Measurements from ENCODE around the gene CSKMT. TPM values are rescaled to one million over a fixed set of nuclear protein-coding genes. Genes with fewer than 3 reads are reported as not detected.

CSKMT gene
- total RNA-seq, 1 experiment from 2014 or later, result 19.2 TPM

DNA sequence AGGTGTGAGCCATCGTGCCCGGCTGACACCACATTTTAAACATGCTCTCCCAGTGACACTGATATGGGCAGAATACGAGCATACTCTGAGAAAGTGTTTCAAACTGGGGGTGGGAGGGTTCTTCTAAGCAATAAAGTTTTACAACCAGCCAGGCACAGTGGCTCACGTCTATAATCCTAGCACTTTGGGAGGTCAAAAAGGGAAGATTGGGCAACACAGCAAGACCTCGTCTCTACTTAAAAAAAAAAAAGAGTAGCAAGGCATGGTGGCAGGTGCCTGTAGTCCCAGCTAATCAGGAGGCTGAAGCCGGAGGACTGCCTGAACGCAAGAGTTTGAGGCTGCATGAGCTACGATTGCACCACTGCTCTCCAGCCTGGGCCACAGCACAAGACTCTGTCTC is 20.9 kb upstream of the CSKMT start:
- no peak overlapping the region for H3K27ac ChIP-seq
- H3K9me3 ChIP-seq (ENCODE audit: insufficient read depth, low read depth), result no peaks in the 10 kb centered on the region
- no peak overlapping the region for H2AFZ ChIP-seq
- no peak for DNase-seq
- H3K4me1 ChIP-seq (replicated peaks; ENCODE audit: insufficient read depth), result peaks cover 15% of the 10 kb centered on the region; the same call in 1 of the 2 replicates
- intact Hi-C loops (cut with micrococcal nuclease; ENCODE audit: unreplicated experiment), result no loop called here
- peaks cover 21% of the 10 kb centered on the region for H3K36me3 ChIP-seq (ENCODE audit: low read depth)
- ChIA-PET POLR2A (ENCODE audit: unreplicated experiment) (interaction anchor here (1.2 kb wide), 1 partner anchor 197 kb away, joined by 3 read pairs; no protein-coding TSS in a partner anchor), CTCF (no interaction called here)
- H3K4me2 ChIP-seq, result no peak overlapping the region
- TF ChIP-seq, protein P1, sequence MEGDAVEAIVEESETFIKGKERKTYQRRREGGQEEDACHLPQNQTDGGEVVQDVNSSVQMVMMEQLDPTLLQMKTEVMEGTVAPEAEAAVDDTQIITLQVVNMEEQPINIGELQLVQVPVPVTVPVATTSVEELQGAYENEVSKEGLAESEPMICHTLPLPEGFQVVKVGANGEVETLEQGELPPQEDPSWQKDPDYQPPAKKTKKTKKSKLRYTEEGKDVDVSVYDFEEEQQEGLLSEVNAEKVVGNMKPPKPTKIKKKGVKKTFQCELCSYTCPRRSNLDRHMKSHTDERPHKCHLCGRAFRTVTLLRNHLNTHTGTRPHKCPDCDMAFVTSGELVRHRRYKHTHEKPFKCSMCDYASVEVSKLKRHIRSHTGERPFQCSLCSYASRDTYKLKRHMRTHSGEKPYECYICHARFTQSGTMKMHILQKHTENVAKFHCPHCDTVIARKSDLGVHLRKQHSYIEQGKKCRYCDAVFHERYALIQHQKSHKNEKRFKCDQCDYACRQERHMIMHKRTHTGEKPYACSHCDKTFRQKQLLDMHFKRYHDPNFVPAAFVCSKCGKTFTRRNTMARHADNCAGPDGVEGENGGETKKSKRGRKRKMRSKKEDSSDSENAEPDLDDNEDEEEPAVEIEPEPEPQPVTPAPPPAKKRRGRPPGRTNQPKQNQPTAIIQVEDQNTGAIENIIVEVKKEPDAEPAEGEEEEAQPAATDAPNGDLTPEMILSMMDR (conservative IDR thresholded peaks at IDR 0.05), result no peak
- no peak for TF ChIP-seq EZH2 (IDR thresholded peaks at IDR 0.05; ENCODE audit: low read depth)
- no peaks in the 10 kb centered on the region for H3K27me3 ChIP-seq (ENCODE audit: insufficient read depth, low read depth)
- H3F3A ChIP-seq (ENCODE audit: insufficient read depth, low read depth), result peaks cover 36% of the 10 kb centered on the region
- peaks cover 10% of the 10 kb centered on the region; the same call in 1 of the 2 replicates for H4K20me1 ChIP-seq (ENCODE audit: insufficient read depth)
- BruUV-seq (replicated peaks), result no TSS peak
- no peaks in the 10 kb centered on the region for H3K9me2 ChIP-seq (ENCODE audit: insufficient read depth)
- peaks cover 65% of the 10 kb centered on the region for H3K79me2 ChIP-seq (ENCODE audit: low read depth)
- H3K4me3 ChIP-seq, result no peak overlapping the region

DNA sequence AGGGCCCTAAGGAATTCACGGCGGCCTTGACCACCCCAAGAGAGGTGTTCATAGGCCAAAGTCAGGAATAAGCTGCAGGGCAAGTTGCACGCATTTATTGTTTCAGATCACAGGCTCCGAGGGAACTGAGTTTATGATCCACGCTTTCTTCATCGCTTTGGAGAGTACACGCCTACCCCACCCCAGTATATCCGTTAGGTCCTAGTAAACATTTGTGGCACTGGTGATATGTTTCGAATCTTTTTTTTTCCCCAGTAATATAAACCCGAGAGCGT is 19.5 kb upstream of the CSKMT start:
- ChIA-PET CTCF (interaction anchor here (0.7 to 0.8 kb wide), 2 partner anchors 19 to 82 kb away, joined by 3 to 4 read pairs; partner anchors contain the start of genes C11orf98, CSKMT and HNRNPUL2), POLR2A (ENCODE audit: unreplicated experiment) (interaction anchor here (0.6 to 0.9 kb wide), 4 partner anchors 19 to 141 kb away, joined by 3 to 6 read pairs (median 4); partner anchors contain the start of genes B3GAT3, C11orf98, CSKMT and TUT1)
- H4K20me1 ChIP-seq (ENCODE audit: insufficient read depth), result peaks cover 10% of the 10 kb centered on the region; the same call in 1 of the 2 replicates
- BruUV-seq (replicated peaks), result no TSS peak
- no peak for TF ChIP-seq EZH2 (IDR thresholded peaks at IDR 0.05; ENCODE audit: low read depth)
- TF ChIP-seq, protein P1 (conservative IDR thresholded peaks at IDR 0.05), result no peak
- no peaks in the 10 kb centered on the region for H3K9me3 ChIP-seq (ENCODE audit: insufficient read depth, low read depth)
- H3F3A ChIP-seq (ENCODE audit: insufficient read depth, low read depth), result peaks cover 36% of the 10 kb centered on the region
- no peaks in the 10 kb centered on the region for H3K9me2 ChIP-seq (ENCODE audit: insufficient read depth)
- DNase-seq, result no peak
- peak overlapping the region; percentile 99 for H3K4me2 ChIP-seq
- peak overlapping the region; percentile 79 for H2AFZ ChIP-seq
- H3K4me3 ChIP-seq, result peak overlapping the region; percentile 99
- peaks cover 21% of the 10 kb centered on the region for H3K36me3 ChIP-seq (ENCODE audit: low read depth)
- H3K4me1 ChIP-seq (replicated peaks; ENCODE audit: insufficient read depth), result peaks cover 15% of the 10 kb centered on the region; the same call in 1 of the 2 replicates
- peak overlapping the region; percentile 48; the same call in 1 of the 2 replicates for H3K27ac ChIP-seq
- no peaks in the 10 kb centered on the region for H3K27me3 ChIP-seq (ENCODE audit: insufficient read depth, low read depth)
- intact Hi-C loops (cut with micrococcal nuclease; ENCODE audit: unreplicated experiment), result loop anchor here (5.0 kb wide), 1 partner anchor 33 kb away; the partner anchor contains the start of genes EML3 and ROM1
- H3K79me2 ChIP-seq (ENCODE audit: low read depth), result peaks cover 61% of the 10 kb centered on the region

DNA sequence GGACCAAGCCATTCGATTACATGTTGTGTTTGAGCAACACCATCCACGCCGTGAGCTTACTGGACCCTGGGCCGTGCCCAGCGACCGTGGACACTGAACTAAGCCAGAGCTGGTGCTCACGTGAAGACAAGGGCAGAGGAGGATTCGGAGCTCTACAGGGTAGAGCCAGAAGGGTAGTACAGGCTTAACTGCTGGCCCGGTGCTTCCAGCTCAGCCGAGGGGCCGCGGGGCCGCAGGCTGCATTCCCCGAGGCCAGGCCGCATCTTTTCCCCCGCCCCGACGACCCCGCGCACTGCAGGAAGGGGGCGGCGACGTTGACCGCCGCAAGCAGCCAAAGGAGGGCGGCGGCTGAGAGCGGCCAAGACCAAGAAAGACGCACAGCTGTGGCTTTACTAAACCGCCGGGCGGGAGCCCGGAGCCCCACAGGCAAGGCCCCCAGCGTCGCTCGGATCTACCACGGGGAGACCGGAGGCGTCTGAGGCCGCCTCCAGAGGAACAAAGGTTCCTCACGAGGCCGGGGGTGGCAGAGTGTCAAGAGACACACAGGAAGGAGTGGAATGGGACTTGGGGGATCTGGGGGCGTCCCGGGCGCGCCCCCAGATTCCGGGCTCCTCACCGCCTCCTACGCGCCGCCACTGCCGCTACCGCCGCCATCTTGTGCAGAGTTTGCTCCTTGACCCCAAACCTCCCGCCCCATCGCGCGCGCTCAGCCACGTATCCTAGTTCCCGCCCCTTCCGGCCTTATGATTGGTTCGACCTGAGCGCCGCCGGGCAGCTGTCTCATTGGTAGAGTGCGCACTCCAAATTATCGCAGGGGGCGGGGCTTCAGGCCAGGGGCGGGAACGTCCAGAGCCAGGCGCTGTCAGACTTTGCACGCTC is 18.9 kb upstream of the CSKMT start, which contains the start of gene GANAB:
TSS of gene GANAB (minus strand) at position 668 of the 879 bp plus-strand sequence. CDS start at position 654, 14 bp downstream.
- Histone ChIP-seq H3K9me2 (ENCODE audit: insufficient read depth) (no peaks in the 10 kb centered on the region), H3K4me2 (peak within 1 kb of the TSS; percentile 99), H3K27me3 (ENCODE audit: insufficient read depth, low read depth) (no peaks in the 10 kb centered on the region), H3K36me3 (ENCODE audit: low read depth) (peaks cover 21% of the 10 kb centered on the region), H3K27ac (peak within 1 kb of the TSS; percentile 48), H4K20me1 (ENCODE audit: insufficient read depth) (peaks cover 5% of the 10 kb centered on the region; the same call in 1 of the 2 replicates), H3K79me2 (ENCODE audit: low read depth) (peaks cover 61% of the 10 kb centered on the region), H3F3A (ENCODE audit: insufficient read depth, low read depth) (peaks cover 30% of the 10 kb centered on the region), H3K9me3 (ENCODE audit: insufficient read depth, low read depth) (no peaks in the 10 kb centered on the region), H2AFZ (peak within 1 kb of the TSS; percentile 79), H3K4me3 (peak within 1 kb of the TSS; percentile 99), H3K4me1 (replicated peaks; ENCODE audit: insufficient read depth) (peaks cover 15% of the 10 kb centered on the region; the same call in 1 of the 2 replicates)
- CTCF ChIA-PET, result interaction anchor here (0.5 to 0.8 kb wide), 4 partner anchors 19 to 209 kb away, joined by 3 to 8 read pairs (median 6); partner anchors contain the start of genes C11orf98, CSKMT and HNRNPUL2
- TSS peak; percentile 42 for BruUV-seq (replicated peaks)
- DNase-seq, result peak; percentile 95 to 98
- intact Hi-C loops (cut with micrococcal nuclease; ENCODE audit: unreplicated experiment), result loop anchor here (1.0 to 5.0 kb wide), 3 partner anchors 24 to 194 kb away; partner anchors contain the start of genes EML3 and ROM1
- POLR2A ChIA-PET (ENCODE audit: unreplicated experiment), result interaction anchor here (0.6 to 0.9 kb wide), 5 partner anchors 19 to 125 kb away, joined by 4 to 13 read pairs (median 6); partner anchors contain the start of genes B3GAT3, C11orf98, CSKMT and HNRNPUL2
- TF ChIP-seq EZH2 (IDR thresholded peaks at IDR 0.05; ENCODE audit: low read depth), result no peak
- TF ChIP-seq, protein P1 (conservative IDR thresholded peaks at IDR 0.05), result no peak
